Keratinocyte (primary cell): ENCODE measurements around the gene ADARB2. TPM values are rescaled to one million over a fixed set of nuclear protein-coding genes. Genes with fewer than 3 reads are reported as not detected.

ENCODE experiments used
- DNase-seq: peaks from one replicate; pipeline ENCODE4 v3.0.0-alpha.2; 2011; ENCODE audit warnings: low read depth, missing footprints, low spot score
- FAIRE-seq: peaks from 2 replicates; lab custom pipeline; 2011; peaks lifted over from hg19 to GRCh38; lab: Jason Lieb, UNC
- H2AFZ ChIP-seq: 2 replicates; pipeline ENCODE4 v1.6.0; 2012; ENCODE audit warnings: low read length, control low read depth, inconsistent platforms; ENCODE audit not compliant: control insufficient read depth
- H3K27ac ChIP-seq: 2 replicates; pipeline ENCODE4 v1.5.1; 2011; ENCODE audit warnings: low read length; ENCODE audit not compliant: control insufficient read depth, insufficient read depth
- H3K27me3 ChIP-seq: 3 replicates; pipeline ENCODE4 v1.6.0; 2011; ENCODE audit warnings: low read length; ENCODE audit not compliant: control insufficient read depth, insufficient read depth; ENCODE audit errors: extremely low read depth
- H3K36me3 ChIP-seq, 2 experiments: 2 replicates in 1 of 2; 3 replicates in 1 of 2; pipeline ENCODE4 v1.5.1; 2011; ENCODE audit warnings: low read length in 2 of 2, mild to moderate bottlenecking in 1 of 2; ENCODE audit not compliant: control insufficient read depth in 2 of 2, insufficient read depth in 2 of 2; ENCODE audit errors: extremely low read depth in 1 of 2
- H3K4me1 ChIP-seq: 3 replicates; pipeline ENCODE4 v1.5.1; 2011; ENCODE audit warnings: low read length; ENCODE audit not compliant: control insufficient read depth, insufficient read depth; ENCODE audit errors: extremely low read depth
- H3K4me2 ChIP-seq: 3 replicates; pipeline ENCODE4 v1.6.0; 2011; ENCODE audit warnings: low read depth, low read length; ENCODE audit not compliant: control insufficient read depth, insufficient read depth; ENCODE audit errors: extremely low read depth
- H3K4me3 ChIP-seq, 3 experiments: fragments of 200-600 bp in 1 of 3; sonication (generic) in 1 of 3; 2 replicates in 2 of 3; 3 replicates in 1 of 3; pipeline ENCODE4 v1.5.1; 2011 to 2016; ENCODE audit warnings: low read length in 3 of 3, mild to moderate bottlenecking in 3 of 3, control low read depth in 2 of 3, inconsistent platforms in 1 of 3, low read depth in 1 of 3, mixed read lengths in 1 of 3, mixed run types in 1 of 3, moderate library complexity in 1 of 3; ENCODE audit not compliant: control insufficient read depth in 2 of 3, insufficient read depth in 2 of 3; ENCODE audit errors: extremely low read depth in 1 of 3
- H3K79me2 ChIP-seq: 2 replicates; pipeline ENCODE4 v1.6.0; 2012; ENCODE audit warnings: low read length; ENCODE audit not compliant: control insufficient read depth, insufficient read depth
- H3K9ac ChIP-seq: 3 replicates; pipeline ENCODE4 v1.6.0; 2011; ENCODE audit warnings: low read length; ENCODE audit not compliant: control insufficient read depth, insufficient read depth; ENCODE audit errors: extremely low read depth
- H3K9me1 ChIP-seq: 3 replicates; pipeline ENCODE4 v1.6.0; 2011; ENCODE audit warnings: low read length; ENCODE audit not compliant: control insufficient read depth, insufficient read depth; ENCODE audit errors: extremely low read depth
- H3K9me3 ChIP-seq: 2 replicates; pipeline ENCODE4 v1.5.1; 2012; ENCODE audit warnings: low read depth, low read length; ENCODE audit not compliant: control insufficient read depth
- H4K20me1 ChIP-seq: 3 replicates; pipeline ENCODE4 v1.6.0; 2011; ENCODE audit warnings: low read length; ENCODE audit not compliant: control insufficient read depth, insufficient read depth; ENCODE audit errors: extremely low read depth
- CTCF ChIP-seq, 3 experiments: IDR thresholded peaks in 1 of 3; conservative IDR thresholded peaks in 1 of 3; optimal IDR thresholded peaks in 1 of 3; 2 replicates in 2 of 3; 3 replicates in 1 of 3; pipeline versions ENCODE3 to v1.5.1; 2011; ENCODE audit warnings: low read length in 3 of 3, mild to moderate bottlenecking in 3 of 3, moderate library complexity in 2 of 3, control low read depth in 1 of 3, inconsistent platforms in 1 of 3; ENCODE audit not compliant: insufficient read depth in 2 of 3; ENCODE audit errors: extremely low read depth in 1 of 3
- EZH2 ChIP-seq: IDR thresholded peaks from one replicate; pipeline ENCODE4 v1.6.1; 2012; ENCODE audit warnings: inconsistent platforms, mild to moderate bottlenecking, low read length, moderate library complexity
- dilution Hi-C: fragments of 300-500 bp; cut with MboI; formaldehyde crosslinking; loops from one replicate; pipeline ENCODE4 v1.7.0; 2020; ENCODE audit warnings: low sequenced_read_pairs; ENCODE audit not compliant: extremely low pct_ligation_motif_present
- polyA plus RNA-seq, 5 experiments: library from polyadenylated mRNA; depleted of rRNA in 3 of 5; stranded (reverse) in 3 of 5; stranded (forward) in 1 of 5; unstranded in 1 of 5; fragments of >200 nt; gene quantifications; 1 replicate in 1 of 5; 2 replicates in 3 of 5; 3 replicates in 1 of 5; pipeline versions ENCODE4 v1.2.1 to v1.2.3, GENCODE V29; 2011 to 2012; ENCODE audit warnings: missing spikeins in 2 of 5, low read depth in 1 of 5, low replicate concordance in 1 of 5

ADARB2 gene
- polyA plus RNA-seq, 1 donor (not counting 4 experiments of a cell fraction or from before 2014, with no cell fraction given) = not detected

GRCh38 chr10:1404323-1405260, 332.7 kb downstream of the ADARB2 start:
- H3K36me3 ChIP-seq = no peaks in the 10 kb centered on the region
- FAIRE-seq (no peak), DNase-seq (no peak)
- H3K4me1 ChIP-seq = no peaks in the 10 kb centered on the region
- no peaks in the 10 kb centered on the region for H3K9me1 ChIP-seq
- no peak overlapping the region for H3K9ac ChIP-seq
- TF ChIP-seq EZH2 (no peak), CTCF (optimal IDR thresholded peaks at IDR 0.05 in 1 of 3, IDR thresholded peaks at IDR 0.05 in 1 of 3, conservative IDR thresholded peaks at IDR 0.05 in 1 of 3; ENCODE audit: extremely low read depth in 1 of 3, insufficient read depth in 2 of 3, low read length in 3 of 3) (no peak)
- H2AFZ ChIP-seq = no peak overlapping the region
- no peak overlapping the region for H3K27ac ChIP-seq
- H3K4me3 ChIP-seq = no peak overlapping the region
- dilution Hi-C loops = no loop called here
- peaks cover 4% of the 10 kb centered on the region for H3K9me3 ChIP-seq
- no peaks in the 10 kb centered on the region for H4K20me1 ChIP-seq
- no peaks in the 10 kb centered on the region for H3K79me2 ChIP-seq
- H3K4me2 ChIP-seq = no peak overlapping the region
- no peaks in the 10 kb centered on the region for H3K27me3 ChIP-seq

- no peak for FAIRE-seq
- TF ChIP-seq CTCF (optimal IDR thresholded peaks at IDR 0.05 in 1 of 3, IDR thresholded peaks at IDR 0.05 in 1 of 3, conservative IDR thresholded peaks at IDR 0.05 in 1 of 3; ENCODE audit: extremely low read depth in 1 of 3, insufficient read depth in 2 of 3, low read length in 3 of 3) (no peak), EZH2 (no peak)
- Histone ChIP-seq H3K36me3 (no peaks in the 10 kb centered on the region), H3K9ac (no peak overlapping the region), H4K20me1 (no peaks in the 10 kb centered on the region), H3K9me1 (no peaks in the 10 kb centered on the region), H2AFZ (no peak overlapping the region), H3K79me2 (no peaks in the 10 kb centered on the region), H3K9me3 (peaks cover 4% of the 10 kb centered on the region), H3K4me3 (no peak overlapping the region), H3K4me2 (no peak overlapping the region), H3K27me3 (no peaks in the 10 kb centered on the region), H3K27ac (no peak overlapping the region), H3K4me1 (no peaks in the 10 kb centered on the region)
- dilution Hi-C loops = no loop called here
- DNase-seq = no peak
These were observed 333.6 kb downstream of the ADARB2 start for GRCh38 chr10:1403508-1404322.
